Endothelial cell (in vitro differentiated cells): ENCODE measurements around the gene TFRC. TPM values are rescaled to one million over a fixed set of nuclear protein-coding genes. Genes with fewer than 3 reads are reported as not detected.
"Not testable (repeated sequence)": the region's sequence is repeated elsewhere in the genome, so short reads cannot be mapped to it uniquely, and the experiment has no call there.

Experiments used
- DNase-seq: peaks from one replicate; pipeline ENCODE4 v3.0.0; 2021; ENCODE audit warnings: low spot score
- H3K27ac Mint-ChIP-seq: one replicate; pipeline ENCODE4 v1.8.0; 2021; ENCODE audit warnings: mixed read lengths, inconsistent platforms; ENCODE audit not compliant: unreplicated experiment
- H3K27me3 Mint-ChIP-seq: one replicate; pipeline ENCODE4 v1.8.0; 2021; ENCODE audit warnings: mild to moderate bottlenecking, moderate library complexity, mixed read lengths, inconsistent platforms; ENCODE audit not compliant: unreplicated experiment
- H3K36me3 Mint-ChIP-seq: one replicate; pipeline ENCODE4 v1.8.0; 2021; ENCODE audit warnings: mild to moderate bottlenecking, low read depth, mixed read lengths, inconsistent platforms; ENCODE audit not compliant: unreplicated experiment
- H3K4me1 Mint-ChIP-seq: one replicate; pipeline ENCODE4 v1.8.0; 2021; ENCODE audit warnings: mild to moderate bottlenecking, mixed read lengths, inconsistent platforms; ENCODE audit not compliant: unreplicated experiment
- H3K4me3 Mint-ChIP-seq: one replicate; pipeline ENCODE4 v1.8.0; 2021; ENCODE audit warnings: mild to moderate bottlenecking, mixed read lengths, inconsistent platforms; ENCODE audit not compliant: unreplicated experiment
- H3K9me3 Mint-ChIP-seq: one replicate; pipeline ENCODE4 v1.8.0; 2021; ENCODE audit warnings: mixed read lengths, inconsistent platforms; ENCODE audit not compliant: unreplicated experiment
- total RNA-seq: library from RNA; stranded (reverse); fragmentation: NEBNext Ultra II Directional; extraction: Animal tissue kit (Norgen Biotek cat#: 25700); gene quantifications from one replicate; pipeline ENCODE4 v1.2.1, GENCODE V29; 2021; ENCODE audit not compliant: unreplicated experiment
- TF ChIP-seq, protein P1 (sequence below): fragments of 200-600 bp; sonication (generic); IDR thresholded peaks from one replicate; pipeline ENCODE4 v1.5.0; 2021; ENCODE audit warnings: antibody characterized with exemption; ENCODE audit not compliant: unreplicated experiment

The TFRC gene
- total RNA-seq, 1 donor from 2014 or later = 23.5 TPM

DNA sequence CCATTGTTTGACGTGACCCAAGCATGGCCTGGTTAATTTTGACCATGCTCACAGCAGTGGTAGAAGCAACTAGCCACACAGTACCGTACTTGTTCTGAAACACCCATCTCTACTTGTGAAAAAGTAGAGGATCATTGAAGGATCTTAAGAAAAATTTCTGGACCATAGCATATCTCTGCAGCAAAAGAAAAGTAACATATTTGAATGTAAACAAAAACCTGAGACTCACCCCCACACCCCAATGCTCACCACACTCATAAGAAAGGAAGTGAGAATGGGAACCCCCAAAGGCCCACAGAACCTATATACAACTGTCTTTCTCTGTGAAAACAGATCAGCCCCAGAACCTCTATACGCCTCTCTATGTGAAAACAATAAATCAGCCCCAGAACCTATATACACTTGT lies 33.8 kb upstream of the TFRC start:
- H3K9me3 Mint-ChIP-seq = no peaks in the 10 kb centered on the region
- no peaks in the 10 kb centered on the region for H3K36me3 Mint-ChIP-seq
- peaks cover 3% of the 10 kb centered on the region for H3K27me3 Mint-ChIP-seq
- TF ChIP-seq, protein P1, sequence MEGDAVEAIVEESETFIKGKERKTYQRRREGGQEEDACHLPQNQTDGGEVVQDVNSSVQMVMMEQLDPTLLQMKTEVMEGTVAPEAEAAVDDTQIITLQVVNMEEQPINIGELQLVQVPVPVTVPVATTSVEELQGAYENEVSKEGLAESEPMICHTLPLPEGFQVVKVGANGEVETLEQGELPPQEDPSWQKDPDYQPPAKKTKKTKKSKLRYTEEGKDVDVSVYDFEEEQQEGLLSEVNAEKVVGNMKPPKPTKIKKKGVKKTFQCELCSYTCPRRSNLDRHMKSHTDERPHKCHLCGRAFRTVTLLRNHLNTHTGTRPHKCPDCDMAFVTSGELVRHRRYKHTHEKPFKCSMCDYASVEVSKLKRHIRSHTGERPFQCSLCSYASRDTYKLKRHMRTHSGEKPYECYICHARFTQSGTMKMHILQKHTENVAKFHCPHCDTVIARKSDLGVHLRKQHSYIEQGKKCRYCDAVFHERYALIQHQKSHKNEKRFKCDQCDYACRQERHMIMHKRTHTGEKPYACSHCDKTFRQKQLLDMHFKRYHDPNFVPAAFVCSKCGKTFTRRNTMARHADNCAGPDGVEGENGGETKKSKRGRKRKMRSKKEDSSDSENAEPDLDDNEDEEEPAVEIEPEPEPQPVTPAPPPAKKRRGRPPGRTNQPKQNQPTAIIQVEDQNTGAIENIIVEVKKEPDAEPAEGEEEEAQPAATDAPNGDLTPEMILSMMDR = no peak
- no peak overlapping the region for H3K27ac Mint-ChIP-seq
- peaks cover 4% of the 10 kb centered on the region for H3K4me1 Mint-ChIP-seq
- no peak for DNase-seq
- H3K4me3 Mint-ChIP-seq = no peak overlapping the region

DNA sequence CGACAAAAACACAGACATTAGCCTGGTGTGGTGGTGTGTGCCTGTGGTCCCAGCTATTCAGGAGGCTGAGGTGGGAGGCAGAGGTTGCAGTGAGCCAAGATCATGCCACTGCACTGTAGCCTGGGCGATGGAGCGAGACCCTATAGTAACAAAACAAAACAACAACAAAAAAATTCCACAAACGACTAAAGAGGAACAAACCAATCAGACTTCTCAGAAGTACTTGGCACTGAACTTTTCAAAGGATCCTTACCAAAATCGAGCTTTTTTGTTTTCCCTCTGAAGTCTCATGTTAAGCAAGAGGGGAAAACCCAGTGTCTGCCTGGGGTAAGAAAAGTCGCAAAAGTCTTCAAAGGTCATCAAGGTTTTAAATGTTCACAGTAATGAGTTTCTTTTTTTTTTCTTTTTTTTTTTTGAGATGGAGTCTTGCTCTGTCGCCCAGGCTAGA lies 30.1 kb upstream of the TFRC start:
- DNase-seq = no peak
- no peaks in the 10 kb centered on the region for H3K4me1 Mint-ChIP-seq
- TF ChIP-seq, protein P1 = no peak
- H3K4me3 Mint-ChIP-seq = no peak overlapping the region
- H3K27me3 Mint-ChIP-seq = peaks cover 5% of the 10 kb centered on the region
- no peaks in the 10 kb centered on the region for H3K36me3 Mint-ChIP-seq
- no peaks in the 10 kb centered on the region for H3K9me3 Mint-ChIP-seq
- no peak overlapping the region for H3K27ac Mint-ChIP-seq

DNA sequence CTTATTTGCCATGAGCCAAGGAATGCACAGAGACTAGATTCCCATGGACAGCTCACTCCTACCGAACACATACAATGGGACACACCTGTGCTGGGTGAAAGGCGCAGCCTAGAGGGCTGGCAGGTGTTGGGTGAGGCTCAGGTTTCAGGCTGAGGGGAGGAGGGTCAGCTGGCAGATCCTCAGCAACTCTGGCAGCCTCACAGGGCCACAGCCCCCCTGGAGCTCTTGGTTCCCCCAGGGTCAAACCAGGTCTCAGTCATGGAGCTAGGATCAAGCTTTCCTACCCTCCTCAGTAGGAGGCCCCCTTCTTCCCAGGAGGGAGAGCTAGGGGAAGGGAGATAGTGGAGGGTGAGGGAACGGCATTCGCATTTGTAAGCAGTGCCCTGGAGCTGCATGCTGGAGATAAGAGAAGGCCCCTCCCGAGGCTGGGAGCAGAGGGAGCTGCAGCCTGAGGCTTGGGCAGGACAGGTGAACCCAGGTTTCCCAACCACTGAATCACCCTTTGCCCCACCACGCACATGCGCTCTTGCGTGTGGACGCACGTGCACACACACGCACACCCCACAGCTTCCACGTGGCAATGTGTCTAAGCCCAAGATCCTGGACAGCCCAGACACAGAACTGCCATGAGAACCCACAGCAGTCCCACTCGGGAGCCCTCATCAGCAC lies 26.3 kb upstream of the TFRC start:
- no peaks in the 10 kb centered on the region for H3K36me3 Mint-ChIP-seq
- DNase-seq = no peak
- H3K27ac Mint-ChIP-seq = no peak overlapping the region
- H3K9me3 Mint-ChIP-seq = no peaks in the 10 kb centered on the region
- TF ChIP-seq, protein P1 = no peak
- no peaks in the 10 kb centered on the region for H3K4me1 Mint-ChIP-seq
- no peak overlapping the region for H3K4me3 Mint-ChIP-seq
- H3K27me3 Mint-ChIP-seq = peaks cover 2% of the 10 kb centered on the region

DNA sequence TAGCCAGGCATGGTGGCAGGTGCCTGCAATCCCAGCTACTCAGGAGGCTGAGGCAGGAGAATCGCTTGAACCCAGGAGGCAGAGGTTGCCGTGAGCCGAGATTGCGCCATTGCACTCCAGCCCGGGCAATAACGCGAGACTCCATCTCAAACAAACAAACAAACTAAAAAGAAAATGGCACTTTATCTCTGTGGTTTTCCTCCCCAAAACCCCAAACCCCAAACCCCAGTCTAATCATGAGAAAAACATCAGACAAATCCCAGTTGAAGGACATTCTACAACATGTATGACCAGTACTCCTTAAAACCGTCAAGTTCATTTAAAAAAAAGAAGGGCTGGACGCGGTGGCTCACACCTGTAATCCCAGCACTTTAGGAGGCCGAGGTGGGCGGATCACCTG lies 22.8 kb upstream of the TFRC start:
- not testable (repeated sequence) for H3K27ac Mint-ChIP-seq, H3K4me1 Mint-ChIP-seq, H3K4me3 Mint-ChIP-seq, H3K27me3 Mint-ChIP-seq, H3K36me3 Mint-ChIP-seq, DNase-seq, H3K9me3 Mint-ChIP-seq

DNA sequence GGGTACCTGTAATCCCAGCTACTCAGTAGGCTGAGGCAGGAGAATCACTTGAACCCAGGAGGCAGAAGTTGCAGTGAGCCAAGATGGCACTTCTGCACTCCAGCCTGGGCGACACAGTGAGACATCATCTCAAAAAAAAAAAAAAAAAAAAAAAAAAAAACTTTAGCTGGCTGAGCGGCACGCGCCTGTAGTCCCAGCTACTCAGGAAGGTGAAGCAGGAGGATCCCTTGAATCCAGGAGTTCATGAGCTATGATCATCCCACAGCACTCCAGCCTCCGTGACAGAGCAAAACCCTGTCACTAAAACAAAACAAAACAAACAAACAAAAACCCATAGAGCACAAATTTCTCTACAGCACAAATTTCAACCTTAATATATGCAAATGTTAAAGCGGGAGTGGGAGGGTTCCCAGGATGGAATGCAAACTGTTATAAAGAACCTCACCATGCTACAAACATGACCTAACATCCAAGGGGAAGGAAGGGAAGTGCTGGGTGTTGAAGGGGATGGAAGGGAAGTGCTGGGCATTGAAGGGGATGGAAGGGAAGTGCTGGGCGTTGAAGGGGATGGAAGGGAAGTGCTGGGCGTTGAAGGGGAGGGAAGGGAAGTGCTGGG lies 16.6 kb upstream of the TFRC start:
- not testable (repeated sequence) for DNase-seq, H3K4me3 Mint-ChIP-seq, H3K27me3 Mint-ChIP-seq, H3K36me3 Mint-ChIP-seq, H3K4me1 Mint-ChIP-seq, H3K9me3 Mint-ChIP-seq
- H3K27ac Mint-ChIP-seq = peak overlapping the region; percentile 48
